Activated CD4-positive, alpha-beta T cell treated with anti-CD3 and anti-CD28 coated beads for 24 hours (primary cell): ENCODE data around the gene PARP11.
A peak's percentile ranks its signal among the peaks of the same experiment; 100 is the strongest.
"Not testable (repeated sequence)": the region's sequence is repeated elsewhere in the genome, so short reads cannot be mapped to it uniquely, and the experiment has no call there.

Experiments used
- DNase-seq, 2 donors: peaks; one replicate each; pipeline ENCODE4 v3.0.0-alpha.2; 2020; ENCODE audit warnings: low read depth in 2 of 2

Gene PARP11

DNA sequence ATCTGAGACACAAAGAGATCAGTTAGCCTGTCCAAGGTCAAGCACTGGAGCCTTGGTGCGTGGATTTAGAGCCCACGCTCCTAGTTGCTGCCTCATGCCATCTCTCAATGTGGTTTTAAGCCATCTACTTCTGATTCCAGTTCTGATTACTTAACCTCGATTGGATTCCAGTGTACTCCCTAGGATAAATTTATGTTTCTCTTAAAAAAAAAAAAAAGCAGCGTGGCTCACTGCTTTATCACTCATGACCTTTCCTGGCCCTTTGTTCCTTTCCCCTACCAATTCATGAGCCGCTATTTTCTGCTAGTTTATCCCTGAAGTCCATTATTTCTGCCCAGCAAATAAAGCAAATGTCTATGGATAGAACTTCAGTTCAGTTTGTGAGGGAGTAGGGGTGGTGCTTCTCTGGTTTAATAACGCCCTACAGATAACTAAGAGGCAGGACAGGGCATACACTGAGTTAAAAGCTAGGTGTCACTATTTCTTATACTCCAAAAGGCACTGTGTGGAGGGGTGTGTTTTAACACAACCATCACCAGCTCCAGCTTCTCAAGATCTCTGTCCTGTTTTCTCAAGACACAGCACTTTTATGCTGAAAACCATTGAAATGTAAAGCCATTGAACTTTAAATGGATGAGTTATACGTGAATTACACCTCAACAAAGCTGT lies 9.8 kb upstream of the PARP11 start:
- DNase-seq = no peak

DNA sequence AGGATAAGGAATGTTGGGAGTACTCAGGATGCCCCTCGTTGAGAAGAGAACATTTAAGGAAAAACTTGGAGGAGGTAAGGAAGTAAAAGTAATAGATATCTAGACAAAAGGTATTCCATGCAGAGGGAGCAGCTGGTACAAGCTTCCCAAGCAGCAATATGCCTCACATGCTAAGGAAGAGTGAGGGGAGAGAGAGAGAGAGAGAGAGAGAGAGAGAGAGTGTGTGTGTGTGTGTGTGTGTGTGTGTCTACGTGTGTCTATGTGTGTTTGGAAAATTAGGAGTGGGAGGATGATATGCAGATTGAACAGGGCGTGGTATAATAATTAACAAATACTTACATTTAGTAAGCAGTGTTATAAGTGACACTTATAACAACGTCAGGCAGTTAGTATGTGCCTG lies 9.2 kb upstream of the PARP11 start:
- DNase-seq = no peak

DNA sequence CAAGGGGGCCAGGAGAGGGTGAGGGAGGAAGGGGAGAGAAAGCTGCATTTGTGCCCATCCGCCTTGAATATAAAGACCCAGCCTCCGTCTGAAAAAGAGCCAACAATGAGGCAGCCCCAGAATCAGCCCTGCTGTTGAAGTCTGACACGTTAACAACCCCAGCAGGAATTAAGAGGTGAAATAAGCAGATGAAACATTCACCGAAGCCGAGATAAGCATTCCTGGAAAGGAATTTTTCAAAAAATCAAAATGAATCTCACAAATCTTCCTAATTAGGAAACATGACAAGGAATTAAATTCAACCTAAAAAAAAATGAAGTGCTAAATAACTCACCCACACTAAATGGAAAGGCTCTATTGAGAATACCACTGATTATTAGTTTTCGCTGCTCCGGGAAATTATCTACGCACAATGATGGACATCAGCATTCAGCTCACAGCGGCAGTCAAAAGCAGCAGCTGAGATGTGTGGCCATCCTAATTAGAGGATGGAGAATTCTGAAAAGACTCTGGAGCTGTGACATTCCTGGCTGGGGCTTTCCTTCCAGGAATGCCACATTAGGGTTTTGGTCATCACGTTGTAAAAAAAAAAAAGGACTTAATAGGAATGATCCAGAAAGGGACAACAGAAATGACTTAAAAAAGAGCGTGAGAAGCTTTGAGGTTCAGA lies 8.2 kb upstream of the PARP11 start:
- DNase-seq = no peak

DNA sequence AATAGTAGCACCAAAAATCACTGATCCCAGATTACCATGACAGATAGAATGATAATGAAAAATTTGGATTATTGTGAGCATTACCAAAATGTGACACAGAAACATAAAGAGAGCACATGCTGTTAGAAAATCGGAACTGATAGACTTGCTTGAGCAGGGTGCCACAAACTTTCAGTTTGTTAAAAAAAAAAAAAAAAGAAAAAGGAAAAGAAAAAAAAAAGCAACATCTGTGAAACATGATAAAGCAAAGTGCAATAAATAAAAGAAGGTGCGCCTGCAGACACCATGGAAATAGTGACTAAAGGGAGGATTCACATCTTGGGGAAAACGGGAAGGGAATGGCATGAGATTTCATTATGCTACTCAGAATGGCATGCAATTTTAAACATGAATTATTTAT lies 6.6 kb upstream of the PARP11 start:
- no peak for DNase-seq

DNA sequence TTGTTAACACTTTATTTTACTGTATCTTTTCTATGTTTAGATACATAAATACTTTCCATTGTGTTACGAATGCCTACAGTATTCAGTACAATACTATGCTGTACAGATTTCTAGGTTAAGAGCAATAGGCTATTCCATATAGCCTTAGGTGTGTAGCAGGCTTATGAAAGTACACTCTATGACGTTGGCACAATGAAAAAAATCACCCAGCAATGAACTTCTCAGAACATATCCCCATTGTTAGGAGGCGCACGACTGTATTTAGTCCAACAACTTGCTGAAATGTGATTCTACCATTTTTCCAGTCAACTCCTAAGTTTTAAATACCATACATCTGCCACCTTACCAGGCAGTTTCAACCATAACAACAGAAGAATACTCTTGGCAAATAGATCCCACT lies 1.8 kb downstream of the PARP11 start:
- no peak for DNase-seq

DNA sequence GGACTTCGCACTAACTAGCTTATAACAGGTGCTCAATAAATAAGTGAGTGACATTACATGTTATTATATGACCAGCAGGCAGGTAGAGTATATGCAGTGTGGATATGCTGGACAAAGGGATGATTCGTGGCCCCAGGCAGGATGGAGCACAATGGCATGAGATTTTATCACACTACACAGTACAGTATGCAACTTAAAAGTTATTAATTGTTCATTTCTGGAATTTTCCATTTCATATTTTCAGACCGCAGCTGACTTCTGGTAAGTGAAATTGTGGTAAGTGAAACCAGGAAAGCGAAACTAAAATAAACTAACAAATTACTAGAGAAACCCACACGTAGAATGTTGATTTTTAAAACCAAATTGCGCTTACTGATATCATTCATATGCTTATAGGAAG lies 3.3 kb downstream of the PARP11 start:
- peak in 1 of 2 donors; percentile 8 for DNase-seq

DNA sequence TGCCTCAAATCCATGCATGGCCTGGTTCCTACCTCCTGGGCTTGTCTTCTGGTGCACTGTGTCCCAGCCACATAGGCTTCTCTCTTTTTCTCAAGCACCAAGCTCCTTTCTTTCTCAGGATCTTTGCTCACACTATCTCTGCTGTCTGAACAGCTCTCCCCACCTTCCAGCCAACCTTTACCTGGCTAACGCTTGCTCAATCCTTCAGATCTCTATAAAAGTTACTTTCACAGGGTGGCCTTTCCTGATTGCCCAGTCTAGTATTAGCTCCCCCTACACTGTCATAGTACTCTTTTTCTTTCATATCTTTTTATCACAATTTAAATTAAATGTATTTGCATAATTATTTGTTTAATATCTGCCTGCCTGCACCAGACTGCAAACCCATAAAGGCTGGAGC lies 3.8 kb downstream of the PARP11 start:
- no peak for DNase-seq

DNA sequence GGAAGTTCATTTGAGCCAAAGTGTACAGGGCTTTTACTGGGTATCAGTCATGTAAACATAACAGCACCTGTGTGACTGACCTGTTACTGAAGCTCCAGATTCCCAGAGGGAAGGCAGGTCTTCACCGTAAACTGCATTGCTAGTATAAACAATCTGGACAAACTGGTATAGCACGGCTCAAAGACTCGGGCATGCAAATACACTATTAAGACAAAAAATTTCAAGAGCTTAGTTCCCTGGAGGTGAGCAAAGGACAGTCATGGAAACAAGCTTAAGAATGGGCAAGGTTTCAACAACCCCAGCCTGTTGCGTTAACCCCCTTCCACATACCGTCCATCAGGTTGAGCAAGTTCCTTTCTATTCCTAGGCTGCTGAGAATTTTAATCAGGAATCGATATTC lies 9.4 kb downstream of the PARP11 start:
- DNase-seq = no peak

DNA sequence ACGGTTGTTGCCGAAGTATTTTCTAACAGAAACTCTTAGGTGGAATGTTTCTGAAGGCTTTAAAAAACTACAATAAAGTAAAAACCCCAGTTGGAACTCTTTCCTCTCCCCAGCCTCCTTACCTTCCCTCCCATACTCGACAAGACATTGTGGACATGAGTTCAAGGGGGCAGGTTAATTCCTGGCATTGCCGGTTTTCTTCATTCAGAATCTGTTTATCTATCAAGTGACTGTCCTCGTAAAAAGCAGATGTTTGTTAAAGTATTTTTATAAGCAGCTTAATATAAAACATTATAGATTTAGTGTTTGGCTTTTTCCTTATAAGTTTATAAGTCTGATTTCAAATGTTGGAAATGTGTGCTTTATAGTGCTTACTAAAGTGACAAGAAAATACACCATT lies 30.7 kb downstream of the PARP11 start:
- DNase-seq = no peak

DNA sequence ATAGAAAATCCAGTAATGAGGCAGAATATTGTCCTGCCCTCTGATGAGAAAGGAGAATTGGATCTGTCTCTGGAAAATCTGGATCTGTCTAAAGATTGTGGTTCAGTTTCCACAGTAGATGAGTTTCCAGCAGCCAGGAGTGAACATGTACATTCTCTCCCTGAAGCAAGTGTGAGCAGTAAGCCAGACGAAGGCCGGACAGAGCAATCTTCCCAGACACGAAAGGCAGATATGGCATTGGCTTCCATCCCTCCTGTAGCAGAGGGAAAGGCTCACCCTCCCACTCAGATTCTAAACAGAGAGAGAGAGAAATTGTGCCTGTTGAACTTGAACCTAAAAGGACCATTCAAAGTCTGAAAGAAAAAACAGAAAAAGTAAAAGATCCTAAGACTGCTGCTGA lies 31.4 kb downstream of the PARP11 start:
- no peak for DNase-seq

DNA sequence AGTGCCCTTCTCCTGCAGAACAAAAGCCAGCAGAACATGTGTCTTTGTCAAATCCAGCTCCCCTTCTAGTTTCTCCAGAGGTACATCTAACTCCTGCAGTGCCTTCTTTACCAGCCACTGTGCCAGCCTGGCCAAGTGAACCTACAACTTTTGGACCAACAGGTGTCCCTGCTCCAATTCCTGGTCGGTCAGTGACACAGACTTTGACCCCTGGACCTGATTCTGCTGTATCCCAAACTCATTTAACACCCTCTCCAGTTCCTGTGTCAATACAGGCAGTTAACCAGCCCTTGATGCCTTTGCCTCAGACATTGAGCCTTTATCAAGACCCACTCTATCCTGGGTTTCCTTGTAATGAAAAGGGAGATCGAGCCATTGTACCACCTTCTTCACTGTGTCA lies 32.4 kb downstream of the PARP11 start:
- not testable (repeated sequence) for DNase-seq

DNA sequence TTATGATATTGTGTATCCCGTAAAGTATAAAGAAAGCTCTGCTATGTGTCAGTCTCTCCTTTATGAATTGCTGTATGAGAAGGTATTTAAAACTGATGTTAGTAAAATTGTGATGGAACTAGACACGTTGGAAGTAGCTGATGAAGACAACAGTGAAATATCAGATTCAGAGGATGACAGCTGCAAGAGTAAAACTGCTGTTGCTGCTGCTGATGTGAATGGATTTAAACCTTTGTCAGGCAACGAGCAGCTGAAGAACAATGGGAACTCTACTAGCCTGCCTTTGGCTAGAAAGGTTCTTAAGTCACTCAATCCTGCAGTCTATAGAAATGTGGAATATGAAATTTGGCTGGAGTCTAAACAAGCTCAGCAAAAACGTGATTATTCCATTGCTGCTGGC lies 33.5 kb downstream of the PARP11 start:
- not testable (repeated sequence) for DNase-seq

DNA sequence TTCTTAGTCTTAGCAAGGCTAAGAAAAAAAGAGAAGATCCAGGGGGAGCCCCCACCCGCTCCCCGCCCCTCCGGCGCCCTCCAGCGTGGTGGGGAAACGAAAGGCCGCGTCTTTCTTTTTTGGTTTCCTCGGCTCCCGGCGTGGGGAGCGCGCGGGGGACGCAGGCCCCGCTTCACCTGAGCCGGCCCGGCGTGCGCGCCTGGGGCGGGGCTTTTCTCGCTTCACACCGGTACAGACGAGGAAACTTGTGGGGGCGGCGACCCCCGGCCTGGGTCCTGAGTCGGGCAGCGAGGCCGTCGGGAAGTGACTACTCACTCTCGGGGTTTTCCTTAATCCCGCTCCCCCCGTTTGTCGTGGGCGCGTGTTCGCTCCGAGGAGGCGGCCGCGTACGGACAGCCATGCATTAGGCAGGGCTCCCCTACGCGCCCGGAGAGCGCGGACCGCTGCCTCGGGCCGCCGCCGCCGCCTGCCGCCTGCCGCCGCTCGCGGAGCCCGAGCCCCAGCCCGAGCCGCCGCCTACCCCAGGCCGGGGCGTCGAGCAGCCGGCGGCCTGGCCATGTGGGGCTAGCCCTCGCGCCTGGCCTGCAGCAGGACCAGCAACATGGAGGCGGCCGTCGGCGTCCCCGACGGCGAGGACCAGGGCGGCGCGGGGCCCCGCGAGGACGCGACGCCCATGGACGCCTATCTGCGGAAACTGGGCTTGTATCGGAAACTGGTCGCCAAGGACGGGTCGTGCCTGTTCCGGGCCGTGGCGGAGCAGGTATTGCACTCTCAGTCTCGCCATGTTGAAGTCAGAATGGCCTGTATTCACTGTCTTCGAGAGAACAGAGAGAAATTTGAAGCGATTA lies 34.3 kb downstream of the PARP11 start:
- DNase-seq = peak; percentile 7 to 9

DNA sequence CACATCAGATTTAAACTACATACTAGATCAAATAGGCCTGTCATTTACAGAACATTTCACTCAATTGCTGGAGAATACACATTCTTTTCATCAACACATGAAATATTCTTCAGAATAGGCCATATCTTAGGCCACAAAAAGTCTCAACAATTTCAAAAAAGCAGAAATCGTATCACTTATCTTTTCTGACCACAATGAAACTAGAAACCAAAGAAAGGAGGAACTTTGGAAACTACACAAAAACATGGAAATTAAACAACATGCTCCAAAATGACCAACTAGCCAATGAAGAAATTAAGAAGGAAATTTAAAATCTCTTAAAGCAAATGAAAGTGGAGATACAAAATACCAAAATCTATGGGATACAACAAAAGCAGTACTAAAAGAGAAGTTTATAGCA lies 35.1 kb downstream of the PARP11 start:
- no peak for DNase-seq

DNA sequence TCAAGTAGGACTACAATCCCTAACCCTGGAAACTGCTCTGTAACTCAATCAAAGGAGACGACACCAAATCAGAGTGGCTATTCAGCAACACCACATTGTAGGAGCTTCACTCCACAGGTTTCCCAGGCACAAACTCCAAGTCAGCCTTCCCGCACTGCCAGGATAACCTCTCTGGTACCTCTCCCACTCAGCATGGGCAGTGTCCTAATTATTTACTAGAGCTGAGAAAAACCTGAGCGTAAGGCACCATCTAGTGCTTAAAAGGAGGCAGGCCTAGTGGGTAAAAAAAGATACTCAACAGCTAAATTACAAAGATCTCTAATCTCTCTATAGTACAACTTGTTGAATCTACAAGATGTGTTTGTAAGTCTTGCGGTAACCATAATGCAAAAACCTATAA lies 36.1 kb downstream of the PARP11 start:
- DNase-seq = no peak

DNA sequence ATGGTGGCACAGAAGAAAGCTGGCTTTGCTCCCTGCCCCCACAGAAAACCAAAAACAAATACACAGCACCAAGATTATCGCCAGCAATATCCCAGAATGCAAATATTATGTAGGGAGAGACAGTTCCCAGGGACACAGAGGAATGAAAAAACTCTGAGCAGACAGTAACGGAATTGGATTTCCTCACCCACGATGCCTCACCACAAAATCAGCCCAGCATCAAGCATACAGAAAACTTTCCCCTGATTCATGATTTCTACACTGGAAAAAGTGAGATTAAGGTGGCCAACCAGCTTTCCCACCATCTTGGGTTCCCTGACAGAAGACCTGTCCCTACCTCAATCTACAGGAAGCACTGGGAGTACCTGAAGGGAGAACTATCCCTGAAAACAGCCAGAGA lies 36.6 kb downstream of the PARP11 start:
- no peak for DNase-seq

DNA sequence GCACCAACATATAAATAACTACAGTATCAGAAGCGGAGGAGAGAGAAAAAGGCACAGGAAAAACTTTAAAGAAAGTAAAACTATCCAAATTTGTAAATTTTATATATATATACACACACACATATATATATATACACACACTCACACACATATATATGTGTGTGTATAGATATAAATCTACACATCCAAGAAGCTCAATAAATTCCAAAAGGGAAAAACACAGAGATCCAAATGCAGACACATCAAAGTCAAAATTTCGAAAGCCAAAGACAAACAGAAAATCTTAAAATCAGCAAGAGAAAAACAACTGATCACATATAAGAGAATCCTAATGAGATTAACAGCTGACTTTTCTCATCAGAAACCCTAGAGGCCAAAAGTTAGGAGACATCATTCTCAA lies 37.3 kb downstream of the PARP11 start:
- no peak for DNase-seq

DNA sequence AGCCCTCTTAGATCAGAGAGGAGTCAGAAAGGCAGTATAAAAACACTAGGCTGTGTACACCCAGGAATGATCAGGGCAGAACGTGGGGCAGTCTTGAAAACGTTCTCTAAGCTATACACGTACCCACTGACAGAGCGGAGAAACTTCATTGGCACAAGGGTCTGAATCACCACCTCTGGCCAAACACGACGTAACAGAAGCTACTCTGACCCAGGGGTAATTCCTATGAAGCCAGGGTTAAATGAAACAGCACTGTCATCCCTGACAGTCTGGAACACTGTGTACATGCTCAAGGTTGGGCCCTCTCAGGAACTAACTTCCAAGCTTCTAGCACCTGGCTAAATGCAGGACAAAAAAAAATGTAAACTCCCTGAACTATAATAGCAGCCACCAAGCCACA lies 38.4 kb downstream of the PARP11 start:
- DNase-seq = no peak

DNA sequence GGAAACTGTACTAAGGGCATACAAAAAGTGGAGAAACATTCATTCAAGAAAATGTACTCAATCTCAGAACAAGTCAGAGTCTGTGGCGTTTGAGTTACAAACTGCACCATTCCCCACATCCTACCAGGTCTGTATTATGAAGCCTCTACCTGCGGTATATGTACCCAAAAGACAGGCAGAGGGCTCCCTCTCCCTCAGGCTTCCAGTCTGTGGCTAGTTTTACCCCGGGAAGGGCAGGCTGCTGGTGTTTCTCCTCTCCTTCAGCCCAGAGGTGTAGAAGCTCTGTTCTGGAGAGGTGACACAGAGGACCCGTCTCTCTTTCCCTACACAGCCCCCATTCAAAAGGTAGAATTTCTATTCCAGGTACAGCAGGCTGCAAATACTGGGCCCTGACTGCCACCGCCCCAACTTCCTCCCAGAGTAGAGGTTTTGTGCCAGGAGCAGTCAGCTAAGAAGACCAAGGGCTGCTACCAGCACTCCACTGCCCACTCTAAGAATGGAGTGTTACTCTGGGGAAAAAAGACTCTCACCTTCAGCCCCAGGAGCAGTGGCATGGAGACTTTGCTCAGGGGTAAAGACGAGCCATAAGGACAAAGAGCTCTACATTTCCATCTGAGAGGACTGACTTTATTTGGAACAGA lies 39.4 kb downstream of the PARP11 start:
- DNase-seq = no peak

DNA sequence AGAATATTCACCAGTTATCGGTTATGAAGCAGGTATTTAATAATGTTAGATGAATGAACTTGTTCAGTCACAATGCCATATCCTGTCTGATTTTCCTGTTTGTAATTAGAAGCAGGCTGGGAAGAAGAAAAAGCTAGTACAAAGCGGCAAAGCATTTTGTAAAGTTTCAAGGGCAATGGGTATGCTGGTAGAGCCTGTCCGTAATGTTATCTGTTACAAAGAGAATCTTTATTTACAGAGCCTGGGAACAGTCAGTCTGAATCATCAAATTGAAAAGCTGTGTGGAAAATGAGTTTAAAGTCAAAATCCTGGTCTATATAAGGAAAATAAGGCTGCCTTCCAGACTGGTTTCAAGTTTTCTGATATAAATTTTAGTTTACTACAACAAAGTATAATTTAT lies 40.5 kb downstream of the PARP11 start:
- DNase-seq = no peak

DNA sequence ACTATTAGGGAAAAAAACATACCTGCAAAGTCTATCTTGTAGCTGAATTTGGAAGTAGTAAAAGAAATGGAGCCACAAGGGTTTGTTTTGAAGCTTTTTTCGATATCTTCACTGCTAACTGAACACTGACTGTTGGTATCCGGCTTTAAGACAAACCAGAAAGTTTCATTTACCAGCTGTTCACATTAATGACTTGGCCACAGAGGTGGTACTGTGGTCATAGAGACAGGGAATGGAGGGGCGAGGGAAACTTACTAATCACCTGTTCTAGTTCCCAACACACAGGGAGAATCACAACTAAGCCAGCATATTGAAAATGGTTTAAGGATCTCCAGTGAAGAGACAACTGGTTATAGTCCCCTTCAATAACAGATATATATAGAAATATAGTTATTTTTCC lies 44.3 kb downstream of the PARP11 start:
- DNase-seq = no peak

DNA sequence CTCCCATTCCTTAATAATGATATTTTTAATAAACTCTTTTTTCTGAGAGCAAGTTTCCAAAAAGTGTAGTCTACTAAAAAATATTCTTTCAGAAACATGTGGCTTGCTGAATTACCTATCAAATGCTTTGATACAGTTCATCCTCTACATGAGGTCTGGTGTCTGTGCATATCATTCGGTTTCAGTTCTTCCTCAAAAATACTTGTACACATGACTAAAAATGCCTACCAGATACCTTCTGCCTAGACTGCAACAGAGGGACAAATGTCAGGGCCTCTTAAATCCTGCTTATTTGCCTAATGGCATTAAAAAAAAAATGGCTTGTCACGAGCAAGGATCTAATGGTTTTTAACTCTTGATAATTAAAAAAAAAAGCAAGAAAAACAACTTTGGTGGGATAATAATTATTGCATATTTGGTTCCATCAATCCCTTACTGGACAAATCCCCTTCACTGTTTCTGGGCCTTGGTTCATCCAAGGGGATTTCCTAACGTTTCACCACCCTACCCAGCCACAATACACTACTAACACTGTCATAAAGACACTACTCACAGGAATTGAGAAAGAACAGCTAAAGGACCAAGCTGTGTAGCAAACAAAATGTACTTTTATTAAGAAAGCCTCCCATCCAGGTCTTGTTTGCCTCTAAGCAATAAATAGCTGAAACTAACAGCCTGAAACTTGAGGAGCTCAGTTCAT lies 45.7 kb downstream of the PARP11 start:
- no peak for DNase-seq
